DND-41 (cell line): Measurements from ENCODE around the gene ELAVL1.

ENCODE experiments used
- ATAC-seq: fragments of 200-7000 bp; cut with Tn5 transposase; 3 replicates; pipeline ENCODE4 v1.9.1; 2021; ENCODE audit warnings: low read depth; ENCODE audit not compliant: insufficient read depth
- DNase-seq: peaks from one replicate; pipeline ENCODE4 v3.0.0-alpha.2; 2020
- H2AFZ ChIP-seq: 2 replicates; pipeline ENCODE4 v1.6.0; 2012; ENCODE audit warnings: low read depth, low read length
- H3K27ac ChIP-seq: 2 replicates; pipeline ENCODE4 v1.5.1; 2012; ENCODE audit warnings: low read length, inconsistent platforms
- H3K27me3 ChIP-seq: fragments of 200-600 bp; sonication (generic); 2 replicates; pipeline ENCODE4 v1.6.0; 2012; ENCODE audit warnings: low read length, mild to moderate bottlenecking, inconsistent platforms; ENCODE audit not compliant: insufficient read depth, poor library complexity
- H3K36me3 ChIP-seq: 2 replicates; pipeline ENCODE4 v1.5.1; 2012; ENCODE audit warnings: low read length, inconsistent platforms; ENCODE audit not compliant: insufficient read depth
- H3K4me1 ChIP-seq: 2 replicates; pipeline ENCODE4 v1.5.1; 2012; ENCODE audit warnings: mild to moderate bottlenecking, low read length; ENCODE audit not compliant: insufficient read depth
- H3K4me2 ChIP-seq: 2 replicates; pipeline ENCODE4 v1.6.0; 2012; ENCODE audit warnings: mild to moderate bottlenecking, moderate library complexity, low read length, inconsistent platforms; ENCODE audit not compliant: insufficient read depth
- H3K4me3 ChIP-seq, 2 experiments: fragments of 200-600 bp in 1 of 2; shearing (Covaris generic) in 1 of 2; 2 replicates each; pipeline ENCODE4 v1.5.1; 2012 to 2016; ENCODE audit warnings: inconsistent platforms in 2 of 2, low read length in 2 of 2, mild to moderate bottlenecking in 2 of 2, low read depth in 1 of 2, moderate library complexity in 1 of 2
- H3K79me2 ChIP-seq: 2 replicates; pipeline ENCODE4 v1.6.0; 2012; ENCODE audit warnings: low read length, inconsistent platforms; ENCODE audit not compliant: insufficient read depth
- H3K9ac ChIP-seq: 2 replicates; pipeline ENCODE4 v1.6.0; 2012; ENCODE audit warnings: low read depth, mild to moderate bottlenecking, inconsistent platforms, low read length, moderate library complexity
- H3K9me3 ChIP-seq: 2 replicates; pipeline ENCODE4 v1.5.1; 2012; ENCODE audit warnings: low read length, moderate library complexity, mild to moderate bottlenecking, inconsistent platforms; ENCODE audit not compliant: insufficient read depth, severe bottlenecking
- H4K20me1 ChIP-seq: 2 replicates; pipeline ENCODE4 v1.6.0; 2012; ENCODE audit warnings: low read length; ENCODE audit not compliant: insufficient read depth
- CTCF ChIP-seq: IDR thresholded peaks from 2 replicates; pipeline ENCODE4 v1.5.1; 2012; ENCODE audit warnings: borderline replicate concordance, low read length, moderate library complexity, mild to moderate bottlenecking; ENCODE audit not compliant: poor library complexity, severe bottlenecking; ENCODE audit errors: extremely low read depth
- EZH2 ChIP-seq: IDR thresholded peaks from 3 replicates; pipeline ENCODE4 v1.6.1; 2012; ENCODE audit warnings: borderline replicate concordance, low read depth, mild to moderate bottlenecking, moderate library complexity, low read length, inconsistent platforms; ENCODE audit not compliant: severe bottlenecking

The ELAVL1 gene

GRCh38 chr19:7982103-7982502, 23.3 kb downstream of the ELAVL1 start:
- Histone ChIP-seq H3K4me2 (no peak overlapping the region), H4K20me1 (peaks cover 97% of the 10 kb centered on the region), H2AFZ (no peak overlapping the region), H3K4me3 (no peak overlapping the region), H3K9me3 (no peaks in the 10 kb centered on the region), H3K27ac (no peak overlapping the region), H3K4me1 (no peaks in the 10 kb centered on the region), H3K27me3 (no peaks in the 10 kb centered on the region), H3K36me3 (peaks cover 97% of the 10 kb centered on the region), H3K9ac (no peak overlapping the region), H3K79me2 (peaks cover 93% of the 10 kb centered on the region)
- ATAC-seq: no peak
- DNase-seq: no peak
- no peak for TF ChIP-seq EZH2
- no peak for TF ChIP-seq CTCF

DNA sequence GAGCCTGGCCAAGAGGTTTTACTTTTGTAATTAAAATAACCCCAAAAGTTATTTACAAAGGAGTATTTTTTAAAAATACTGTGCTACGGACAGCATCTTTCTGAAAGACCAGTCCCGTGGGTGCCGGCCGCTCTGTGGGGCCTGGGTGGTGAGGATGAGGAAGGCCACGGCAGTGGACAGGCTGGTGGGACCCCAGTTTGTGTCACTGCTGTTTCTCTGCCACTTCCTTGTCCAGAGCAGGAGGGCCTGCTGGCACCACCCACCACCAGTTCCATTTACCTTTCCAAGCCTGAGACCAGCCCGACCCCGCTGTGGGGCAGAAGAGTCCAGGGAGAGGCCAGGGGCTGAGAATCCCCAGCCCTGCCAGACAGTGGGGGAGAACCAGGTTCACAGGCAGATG, 23.8 kb downstream of the ELAVL1 start:
- Histone ChIP-seq H4K20me1 (peaks cover 98% of the 10 kb centered on the region), H3K9ac (no peak overlapping the region), H3K9me3 (no peaks in the 10 kb centered on the region), H3K36me3 (peaks cover 98% of the 10 kb centered on the region), H3K27ac (no peak overlapping the region), H3K27me3 (no peaks in the 10 kb centered on the region), H3K4me3 (no peak overlapping the region), H3K4me2 (no peak overlapping the region), H3K4me1 (no peaks in the 10 kb centered on the region), H2AFZ (no peak overlapping the region), H3K79me2 (peaks cover 92% of the 10 kb centered on the region)
- no peak for ATAC-seq
- DNase-seq: no peak
- no peak for TF ChIP-seq EZH2

- peaks cover 92% of the 10 kb centered on the region for H3K79me2 ChIP-seq
- ATAC-seq: no peak
- DNase-seq: no peak
- no peaks in the 10 kb centered on the region for H3K27me3 ChIP-seq
- no peak overlapping the region for H2AFZ ChIP-seq
- H3K4me1 ChIP-seq: no peaks in the 10 kb centered on the region
- H4K20me1 ChIP-seq: peaks cover 98% of the 10 kb centered on the region
- peaks cover 97% of the 10 kb centered on the region for H3K36me3 ChIP-seq
- no peaks in the 10 kb centered on the region for H3K9me3 ChIP-seq
- no peak overlapping the region for H3K9ac ChIP-seq
- H3K4me3 ChIP-seq: no peak overlapping the region
- TF ChIP-seq EZH2: no peak
- no peak for TF ChIP-seq CTCF
- H3K27ac ChIP-seq: no peak overlapping the region
- H3K4me2 ChIP-seq: no peak overlapping the region
Measured at GRCh38 chr19:7981199-7981598, 24.2 kb downstream of the ELAVL1 start.

GRCh38 chr19:7980635-7981121, 24.8 kb downstream of the ELAVL1 start:
- peaks cover 95% of the 10 kb centered on the region for H4K20me1 ChIP-seq
- H3K4me3 ChIP-seq: no peak overlapping the region
- H3K4me2 ChIP-seq: no peak overlapping the region
- H3K9ac ChIP-seq: no peak overlapping the region
- no peaks in the 10 kb centered on the region for H3K27me3 ChIP-seq
- no peak for DNase-seq
- no peak overlapping the region for H3K27ac ChIP-seq
- H3K9me3 ChIP-seq: no peaks in the 10 kb centered on the region
- H3K36me3 ChIP-seq: peaks cover 94% of the 10 kb centered on the region
- no peaks in the 10 kb centered on the region for H3K4me1 ChIP-seq
- TF ChIP-seq CTCF (no peak), EZH2 (no peak)
- H3K79me2 ChIP-seq: peaks cover 88% of the 10 kb centered on the region
- ATAC-seq: no peak
- H2AFZ ChIP-seq: no peak overlapping the region
